Inflammatory macrophage treated with lipopolysaccharide for 4 hours (primary cell): ENCODE measurements around the gene SMYD3.
"Not testable (repeated sequence)": the region's sequence is repeated elsewhere in the genome, so short reads cannot be mapped to it uniquely, and the experiment has no call there.

Source experiments
- DNase-seq: peaks from one replicate; pipeline ENCODE4 v3.0.0-alpha.2; 2020

Gene SMYD3

DNA sequence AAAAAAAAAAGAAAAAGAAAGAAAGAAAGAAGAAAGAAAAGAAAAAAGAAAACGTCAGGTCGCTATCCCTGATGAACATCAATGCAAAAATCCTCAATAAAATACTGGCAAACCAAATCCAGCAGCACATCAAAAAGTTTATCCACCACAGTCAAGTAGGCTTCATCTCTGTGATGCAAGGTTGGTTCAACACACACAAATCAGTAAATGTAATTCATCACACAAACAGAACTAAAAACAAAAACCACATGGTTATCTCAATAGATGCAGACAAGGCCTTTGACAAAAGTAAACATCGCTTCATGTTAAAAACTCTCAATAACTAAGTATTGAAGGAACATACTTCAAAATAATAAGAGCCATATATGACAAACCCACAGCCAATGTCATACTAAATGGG, 779.0 kb downstream of the SMYD3 start:
- DNase-seq = not testable (repeated sequence)

GRCh38 chr1:245721488-245721887, 785.6 kb downstream of the SMYD3 start:
- no peak for DNase-seq

GRCh38 chr1:245718951-245719350, 788.1 kb downstream of the SMYD3 start:
- DNase-seq = no peak

DNA sequence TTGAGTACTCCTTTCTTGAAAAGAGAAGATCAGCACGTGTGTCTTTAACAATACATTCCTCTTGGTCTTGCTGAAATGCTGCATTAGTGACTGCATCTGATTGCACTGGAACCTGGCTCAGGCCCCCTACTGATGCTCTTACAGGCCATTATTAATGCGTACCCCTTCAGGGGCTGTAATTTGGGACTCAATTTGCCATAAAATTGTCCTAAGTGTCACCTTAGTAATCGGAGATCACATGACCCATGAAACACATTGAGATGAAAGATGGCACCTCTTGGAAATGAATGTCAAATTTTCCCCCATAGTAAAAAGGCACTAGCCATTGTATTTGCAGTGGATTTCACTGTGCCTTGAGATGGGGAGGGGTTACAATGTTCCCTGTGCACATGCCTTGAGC, 789.0 kb downstream of the SMYD3 start:
- no peak for DNase-seq

DNA sequence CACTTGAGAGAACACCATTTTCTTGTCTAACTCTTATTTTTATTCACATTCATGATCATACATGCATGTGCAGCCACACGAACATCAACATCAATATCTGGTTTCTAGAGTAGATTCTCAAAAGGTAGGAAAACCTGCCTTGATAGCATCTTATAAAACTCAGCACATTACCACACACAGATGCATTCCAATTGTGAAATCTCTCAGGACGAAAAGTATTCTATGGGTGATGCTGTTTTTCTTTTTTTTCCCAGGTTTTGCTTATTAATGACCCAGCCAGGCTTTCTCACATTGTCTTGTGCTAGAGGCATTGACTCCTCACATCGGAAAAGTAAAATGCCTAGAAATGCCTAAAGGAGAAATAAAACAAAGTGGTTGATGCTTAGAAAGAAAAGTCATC, 789.5 kb downstream of the SMYD3 start:
- DNase-seq = no peak

DNA sequence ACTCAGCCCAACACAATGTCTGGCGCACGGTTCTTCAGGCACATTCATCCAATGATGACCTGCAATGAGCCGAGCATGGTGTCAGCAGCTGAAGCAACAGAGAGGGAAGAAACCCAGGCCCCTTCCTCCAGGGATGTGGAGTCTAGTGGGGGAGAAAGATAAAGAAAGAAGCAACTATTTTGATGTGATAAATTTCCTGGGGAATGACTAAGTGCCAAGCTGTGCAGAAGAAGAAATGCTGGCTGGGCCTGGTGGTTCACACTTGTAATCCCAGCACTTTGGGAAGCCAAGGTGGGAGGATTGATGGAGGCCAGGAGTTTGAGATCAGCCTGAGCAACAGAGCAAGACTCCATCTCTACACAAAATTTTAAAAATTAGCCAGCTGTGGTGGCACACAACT, 790.5 kb downstream of the SMYD3 start:
- no peak for DNase-seq

DNA sequence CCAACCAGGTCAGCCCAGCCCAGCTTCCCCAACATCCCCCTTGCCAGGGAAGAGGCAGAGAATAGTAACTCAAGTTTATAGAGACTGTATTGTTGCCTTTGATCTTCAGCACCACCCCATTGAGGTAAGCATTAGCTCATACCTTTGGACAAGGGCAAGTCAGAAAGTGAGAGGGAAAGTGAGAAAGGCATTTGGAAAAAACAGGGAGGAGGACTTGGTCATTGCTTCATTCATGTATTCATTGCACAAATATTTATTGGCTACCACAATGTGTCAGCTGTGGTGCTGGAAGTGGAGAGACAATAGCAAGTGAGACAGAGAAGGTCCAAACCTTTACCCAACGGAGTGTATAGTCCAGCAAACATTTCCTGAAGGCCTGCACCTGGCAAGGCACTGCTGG, 791.1 kb downstream of the SMYD3 start:
- DNase-seq = no peak

DNA sequence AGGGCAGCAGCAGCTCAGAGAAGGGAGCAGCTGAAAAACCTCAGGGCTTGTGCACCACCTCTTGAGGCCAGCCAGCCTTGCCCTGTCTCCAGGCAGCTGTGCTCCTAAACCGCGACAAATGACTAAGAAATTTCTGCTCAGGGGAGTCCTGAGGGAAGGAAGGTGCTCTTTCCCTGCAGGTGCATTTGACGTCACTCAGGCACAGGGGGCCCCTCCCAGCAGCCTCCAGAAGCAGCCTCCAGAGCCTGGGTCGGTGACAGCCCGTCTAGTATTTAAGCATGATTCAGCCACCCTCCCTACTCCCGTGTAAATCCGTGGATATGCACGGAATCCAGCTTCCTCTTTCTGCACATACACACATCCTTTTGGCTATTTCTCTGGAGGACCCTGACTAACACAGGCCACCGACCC, 791.8 kb downstream of the SMYD3 start:
- no peak for DNase-seq

DNA sequence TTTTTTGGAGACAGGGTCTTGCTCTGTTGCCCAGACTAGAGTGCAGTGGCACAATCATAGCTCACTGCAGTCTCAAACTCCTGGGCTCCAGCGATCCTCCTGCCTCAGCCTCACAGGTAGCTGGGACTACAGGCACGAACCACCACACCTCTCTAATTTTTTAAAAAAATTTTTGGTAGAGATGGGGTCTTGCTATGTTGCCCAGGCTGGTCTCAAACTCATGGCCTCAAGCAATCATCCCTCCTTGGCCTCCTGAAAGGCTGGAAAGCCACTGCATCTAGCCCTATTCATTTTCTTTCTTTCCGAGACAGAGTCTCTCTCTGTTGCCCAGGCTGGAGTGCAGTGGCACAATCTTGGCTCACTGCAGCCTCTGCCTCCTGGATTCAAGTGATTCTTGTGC, 793.1 kb downstream of the SMYD3 start:
- not testable (repeated sequence) for DNase-seq

- DNase-seq = no peak
These were observed 795.8 kb downstream of the SMYD3 start for GRCh38 chr1:245710961-245711903.

DNA sequence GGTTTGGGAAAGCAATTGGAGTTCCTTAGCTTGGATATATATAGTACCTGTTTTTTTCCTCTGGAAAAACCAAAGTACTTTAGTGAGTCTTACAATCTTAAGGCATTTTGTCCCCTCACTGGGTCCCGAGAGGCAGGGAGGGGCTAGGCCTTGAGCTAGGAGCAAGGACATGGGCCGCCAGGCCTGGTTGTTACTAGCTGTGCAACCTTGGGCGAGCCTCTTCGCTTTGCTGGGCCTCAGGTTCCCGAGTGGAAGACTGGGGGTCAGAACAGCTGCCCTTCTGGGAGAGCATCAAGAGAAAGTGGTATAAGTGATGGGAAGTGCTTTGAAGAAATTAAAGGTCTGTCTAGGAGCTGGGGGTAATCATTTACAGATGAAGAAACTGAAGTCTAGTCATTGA, 799.1 kb downstream of the SMYD3 start:
- no peak for DNase-seq

- DNase-seq = no peak
These were observed 802.3 kb downstream of the SMYD3 start for GRCh38 chr1:245704765-245705164.

DNA sequence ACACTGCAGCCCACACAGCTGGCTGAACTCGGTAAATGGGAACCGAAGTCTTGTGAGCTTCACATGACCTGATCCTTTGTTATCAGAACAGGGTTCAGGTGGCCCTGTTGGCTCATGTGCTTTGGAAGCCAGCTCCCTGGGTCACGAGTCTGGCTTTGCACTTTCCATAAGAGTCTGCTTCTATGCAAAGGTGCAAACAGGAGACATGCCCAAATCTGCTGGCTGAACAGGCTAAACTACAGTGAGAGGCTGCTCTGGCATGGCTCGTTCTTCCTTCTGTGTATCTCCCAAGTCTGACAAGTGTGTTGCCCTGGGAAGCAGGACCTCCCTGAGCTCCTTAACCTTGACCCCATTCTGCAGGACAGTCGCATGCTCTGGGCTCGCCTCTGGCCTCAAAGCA, 802.7 kb downstream of the SMYD3 start:
- no peak for DNase-seq

GRCh38 chr1:245702346-245702745, 804.7 kb downstream of the SMYD3 start:
- no peak for DNase-seq

DNA sequence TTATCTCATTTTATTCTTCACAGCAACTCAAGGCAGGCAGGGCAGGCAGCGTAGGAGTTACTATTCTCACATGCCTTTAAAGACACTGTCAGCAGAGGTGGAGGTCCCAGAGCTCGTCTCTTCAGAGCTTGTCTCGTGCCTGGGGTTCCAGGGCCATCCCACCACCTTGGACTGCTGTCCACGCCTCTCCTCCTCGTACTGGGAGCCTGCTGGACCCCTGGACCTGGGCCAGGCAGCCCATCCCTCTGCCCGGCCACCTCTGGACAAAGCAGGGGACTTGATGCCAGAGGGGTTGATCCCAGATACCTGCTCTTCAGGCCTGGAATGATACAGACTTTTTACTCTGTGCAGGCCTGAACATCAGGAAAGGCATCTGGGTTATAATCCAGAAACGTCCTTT, 805.4 kb downstream of the SMYD3 start:
- DNase-seq = no peak

GRCh38 chr1:245700631-245701030, 806.4 kb downstream of the SMYD3 start:
- no peak for DNase-seq
